MG63 (cell line): ENCODE measurements around the gene SCML2. TPM values are rescaled to one million over a fixed set of nuclear protein-coding genes. Genes with fewer than 3 reads are reported as not detected.

ENCODE experiments used
- total RNA-seq: library from RNA; depleted of rRNA; stranded (reverse); fragments of >200 nt; shearing (Covaris generic); gene quantifications from 2 replicates; pipeline ENCODE4 v1.2.3, GENCODE V29; 2014; ENCODE audit warnings: low replicate concordance; rRNA removed

SCML2 gene
- total RNA-seq, 1 experiment from 2014 or later, result 4.9 TPM

Other genes with a start within 250 kb of the SCML2 start
- gene BEND2, start 133.8 kb downstream of the SCML2 start, total RNA-seq, result not detected in 2 replicates
- not detected in 2 replicates for gene CDKL5, start 70.9 kb upstream of the SCML2 start, total RNA-seq